Esophagus squamous epithelium (tissue), 5 donors: Measurements from ENCODE around the gene CCDC92. TPM values are rescaled to one million over a fixed set of nuclear protein-coding genes. Genes with fewer than 3 reads are reported as not detected.

Source experiments
- DNase-seq: peaks from one replicate; lab custom pipeline; 2025; lab: John Stamatoyannopoulos, UW
- H3K27ac ChIP-seq, 4 donors: fragments of 200-600 bp; sonication (generic); one replicate each; pipeline ENCODE4 v1.5.1; 2016 to 2019; ENCODE audit warnings: mild to moderate bottlenecking in 1 of 4
- H3K27me3 ChIP-seq, 4 donors: fragments of 200-600 bp; sonication (generic); 1 replicate in 3 of 4; 2 replicates in 1 of 4; pipeline versions ENCODE4 v1.5.1 to v1.6.0; 2017 to 2021; ENCODE audit warnings: antibody characterized with exemption in 1 of 4
- H3K36me3 ChIP-seq, 3 donors: fragments of 200-600 bp; sonication (generic); one replicate each; pipeline ENCODE4 v1.5.1; 2016 to 2019
- H3K4me1 ChIP-seq, 3 donors: fragments of 200-600 bp; sonication (generic); one replicate each; pipeline ENCODE4 v1.5.1; 2017 to 2019
- H3K4me3 ChIP-seq, 4 donors: fragments of 200-600 bp; sonication (generic); 1 replicate in 3 of 4; 2 replicates in 1 of 4; pipeline ENCODE4 v1.5.1; 2016 to 2019; ENCODE audit warnings: mild to moderate bottlenecking in 2 of 4, moderate library complexity in 1 of 4
- H3K9me3 ChIP-seq, 3 donors: fragments of 200-600 bp; sonication (generic); one replicate each; pipeline ENCODE4 v1.5.1; 2016 to 2019
- CTCF ChIP-seq, 6 experiments: fragments of 450-650 bp in 4 of 6; fragments of 200-600 bp in 2 of 6; sonication (generic) in 2 of 6; IDR thresholded peaks; one replicate each; pipeline ENCODE4 v1.5.1; 2016 to 2019; ENCODE audit warnings: antibody characterized with exemption in 6 of 6, mild to moderate bottlenecking in 4 of 6, moderate library complexity in 4 of 6
- POLR2A ChIP-seq, 4 donors: fragments of 450-650 bp; IDR thresholded peaks; one replicate each; pipeline ENCODE4 v1.6.1; 2017; ENCODE audit warnings: antibody characterized with exemption in 4 of 4, mild to moderate bottlenecking in 4 of 4, moderate library complexity in 3 of 4
- WGBS, 2 donors: methylation state at CpG; one replicate each; pipeline ENCODE4 v1.1.5; 2018; 5-methylcytosine and 5-hydroxymethylcytosine counted together
- intact Hi-C: fragments of 100-400 bp; cut with DNase I; formaldehyde crosslinking; loops from one replicate; pipeline ENCODE4 v1.15.0; 2022
- total RNA-seq, 4 donors: library from RNA; depleted of rRNA; stranded (reverse); fragments of >200 nt; gene quantifications; one replicate each; pipeline ENCODE4 v1.1.0, GENCODE V29; 2016
- donor health status: DM: yes; HTN: yes; CAD: no.

Gene CCDC92
- total RNA-seq, 4 donors from 2014 or later: 7.2 to 16.2 (median 11.4) TPM

- Histone ChIP-seq H3K4me3 (no peak overlapping the region), H3K27ac (no peak overlapping the region), H3K9me3 (peaks cover 0 to 8% (median 0%) of the 10 kb centered on the region in 3 donors), H3K36me3 (peaks cover 0 to 74% (median 13%) of the 10 kb centered on the region in 3 donors), H3K4me1 (no peaks in the 10 kb centered on the region), H3K27me3 (no peaks in the 10 kb centered on the region)
- 85% methylated on average over 10 of the region's 10 CpGs for WGBS, 2 donors
- DNase-seq: no peak
- TF ChIP-seq CTCF (IDR thresholded peaks at IDR 0.05): no peak
- TF ChIP-seq POLR2A (IDR thresholded peaks at IDR 0.05): no peak
- intact Hi-C loops: no loop called here
These were observed 30.4 kb downstream of the CCDC92 start for GRCh38 chr12:123942238-123942653.

- H3K9me3 ChIP-seq: peaks cover 0 to 8% (median 0%) of the 10 kb centered on the region in 3 donors
- intact Hi-C loops: no loop called here
- H3K27me3 ChIP-seq: no peaks in the 10 kb centered on the region
- peaks cover 0 to 79% (median 13%) of the 10 kb centered on the region in 3 donors for H3K36me3 ChIP-seq
- no peak overlapping the region for H3K4me3 ChIP-seq
- no peak for TF ChIP-seq POLR2A (IDR thresholded peaks at IDR 0.05)
- no peak for TF ChIP-seq CTCF (IDR thresholded peaks at IDR 0.05)
- H3K27ac ChIP-seq: no peak overlapping the region
- 83 to 91% methylated on average over 12 of the region's 13 CpGs for WGBS, 2 donors
- H3K4me1 ChIP-seq: no peaks in the 10 kb centered on the region
- DNase-seq: no peak
These were observed 30.9 kb downstream of the CCDC92 start for GRCh38 chr12:123941624-123942237.

GRCh38 chr12:123941000-123941399 is 31.6 kb downstream of the CCDC92 start:
- intact Hi-C loops: no loop called here
- DNase-seq: no peak
- WGBS, 2 donors: 100% methylated on average over 3 of the region's 9 CpGs
- Histone ChIP-seq H3K4me1 (no peaks in the 10 kb centered on the region), H3K9me3 (peaks cover 0 to 8% (median 0%) of the 10 kb centered on the region in 3 donors), H3K4me3 (no peak overlapping the region), H3K36me3 (peaks cover 0 to 85% (median 13%) of the 10 kb centered on the region in 3 donors), H3K27ac (no peak overlapping the region), H3K27me3 (no peaks in the 10 kb centered on the region)
- TF ChIP-seq POLR2A (IDR thresholded peaks at IDR 0.05): no peak
- TF ChIP-seq CTCF (IDR thresholded peaks at IDR 0.05): no peak

- Histone ChIP-seq H3K36me3 (peaks cover 0 to 87% (median 13%) of the 10 kb centered on the region in 3 donors), H3K27me3 (no peaks in the 10 kb centered on the region), H3K27ac (no peak overlapping the region), H3K9me3 (peaks cover 0 to 8% (median 0%) of the 10 kb centered on the region in 3 donors), H3K4me1 (no peaks in the 10 kb centered on the region), H3K4me3 (no peak overlapping the region)
- DNase-seq: no peak
- intact Hi-C loops: no loop called here
- TF ChIP-seq POLR2A (IDR thresholded peaks at IDR 0.05) (no peak), CTCF (IDR thresholded peaks at IDR 0.05) (no peak)
- WGBS, 2 donors: no CpG with 5 or more reads among the region's 9 CpGs
These were observed 32.0 kb downstream of the CCDC92 start for GRCh38 chr12:123940627-123940966.

- no peak for DNase-seq
- H3K27me3 ChIP-seq: no peaks in the 10 kb centered on the region
- intact Hi-C loops: no loop called here
- TF ChIP-seq POLR2A (IDR thresholded peaks at IDR 0.05) (no peak), CTCF (IDR thresholded peaks at IDR 0.05) (no peak)
- peaks cover 0 to 8% (median 0%) of the 10 kb centered on the region in 3 donors for H3K9me3 ChIP-seq
- no peak overlapping the region for H3K4me3 ChIP-seq
- 93 to 94% methylated on average over 8 to 10 of the region's 16 CpGs for WGBS, 2 donors
- no peaks in the 10 kb centered on the region for H3K4me1 ChIP-seq
- H3K36me3 ChIP-seq: peaks cover 0 to 81% (median 13%) of the 10 kb centered on the region in 3 donors
- no peak overlapping the region for H3K27ac ChIP-seq
These were observed 32.7 kb downstream of the CCDC92 start for GRCh38 chr12:123939716-123940626.
